ENCODE measurements around the gene BRD3. TPM values are rescaled to one million over a fixed set of nuclear protein-coding genes. Genes with fewer than 3 reads are reported as not detected.
"Not testable (repeated sequence)": the region's sequence is repeated elsewhere in the genome, so short reads cannot be mapped to it uniquely, and the experiment has no call there.

Gene BRD3
- total RNA-seq, 4 donors from 2014 or later = 10.8 to 21.5 (median 16.5) TPM

DNA sequence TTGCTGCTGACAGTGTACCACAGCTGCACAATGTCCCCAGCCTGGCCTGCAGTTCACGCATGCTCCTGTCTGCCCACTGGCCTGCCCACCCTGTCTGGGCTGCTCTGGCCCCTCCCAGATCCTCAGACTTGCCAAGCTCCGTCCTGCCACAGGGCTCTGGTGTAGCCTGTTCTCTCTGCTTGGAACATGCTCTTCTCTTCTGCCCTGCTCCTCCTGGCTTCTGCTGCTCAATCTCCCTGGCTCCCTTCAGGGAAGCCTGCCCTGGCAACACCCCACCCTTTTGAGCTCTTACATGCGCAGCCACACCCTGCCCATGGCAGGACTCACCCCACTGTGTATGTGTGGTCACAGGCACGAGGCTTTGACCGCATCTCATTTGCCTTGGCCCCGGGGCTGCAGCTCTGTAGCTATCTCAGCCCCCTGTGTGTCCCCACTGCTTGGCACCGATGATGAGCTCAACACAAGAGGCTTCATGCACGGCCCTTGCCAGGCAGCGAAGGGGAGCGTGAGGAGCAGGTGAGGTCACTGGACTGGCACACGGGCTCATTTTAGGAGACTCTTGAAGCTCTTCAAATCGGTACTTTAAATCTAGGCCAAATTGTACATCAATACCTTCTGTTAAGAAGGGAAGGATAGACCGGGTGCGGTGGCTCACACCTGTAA, 20.4 kb upstream of the BRD3 start:
- intact Hi-C loops (cut with DNase I; ENCODE audit: low total_unique reads) = no loop called here
- TF ChIP-seq, protein P1, sequence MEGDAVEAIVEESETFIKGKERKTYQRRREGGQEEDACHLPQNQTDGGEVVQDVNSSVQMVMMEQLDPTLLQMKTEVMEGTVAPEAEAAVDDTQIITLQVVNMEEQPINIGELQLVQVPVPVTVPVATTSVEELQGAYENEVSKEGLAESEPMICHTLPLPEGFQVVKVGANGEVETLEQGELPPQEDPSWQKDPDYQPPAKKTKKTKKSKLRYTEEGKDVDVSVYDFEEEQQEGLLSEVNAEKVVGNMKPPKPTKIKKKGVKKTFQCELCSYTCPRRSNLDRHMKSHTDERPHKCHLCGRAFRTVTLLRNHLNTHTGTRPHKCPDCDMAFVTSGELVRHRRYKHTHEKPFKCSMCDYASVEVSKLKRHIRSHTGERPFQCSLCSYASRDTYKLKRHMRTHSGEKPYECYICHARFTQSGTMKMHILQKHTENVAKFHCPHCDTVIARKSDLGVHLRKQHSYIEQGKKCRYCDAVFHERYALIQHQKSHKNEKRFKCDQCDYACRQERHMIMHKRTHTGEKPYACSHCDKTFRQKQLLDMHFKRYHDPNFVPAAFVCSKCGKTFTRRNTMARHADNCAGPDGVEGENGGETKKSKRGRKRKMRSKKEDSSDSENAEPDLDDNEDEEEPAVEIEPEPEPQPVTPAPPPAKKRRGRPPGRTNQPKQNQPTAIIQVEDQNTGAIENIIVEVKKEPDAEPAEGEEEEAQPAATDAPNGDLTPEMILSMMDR (IDR thresholded peaks at IDR 0.05 in 4 of 5, conservative IDR thresholded peaks at IDR 0.05 in 1 of 5) = no peak
- TF ChIP-seq POLR2A (IDR thresholded peaks at IDR 0.05) = no peak
- Histone ChIP-seq H3K27me3 (peaks cover 0 to 3% (median 0%) of the 10 kb centered on the region in 3 donors), H3K36me3 (no peaks in the 10 kb centered on the region), H3K27ac (no peak overlapping the region), H3K4me3 (no peak overlapping the region), H3K9me3 (no peaks in the 10 kb centered on the region), H3K4me1 (no peaks in the 10 kb centered on the region)
- in situ Hi-C loops (cut with MboI; ENCODE audit: low sequenced_read_pairs in 4 of 4) = no loop called here
- ATAC-seq (no peak), DNase-seq (no peak)

DNA sequence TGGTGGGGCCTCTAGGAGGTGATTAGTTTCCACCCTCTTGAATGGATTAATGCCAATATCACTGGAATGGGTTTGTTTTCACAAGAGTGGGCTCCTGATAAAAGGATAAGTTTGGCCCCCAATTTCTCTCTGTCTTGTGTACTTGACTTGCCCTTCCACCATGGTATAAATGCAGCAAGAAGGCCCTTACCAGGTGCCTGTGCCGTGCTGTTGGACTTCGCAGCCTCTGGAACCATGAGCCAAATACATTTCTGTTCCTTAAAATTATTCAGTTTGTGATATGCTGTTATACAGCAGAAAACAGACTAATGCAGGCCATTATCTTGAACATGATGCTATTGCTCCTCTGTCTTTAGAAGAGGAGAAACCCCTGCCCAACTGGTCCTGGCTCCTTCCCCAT, 17.8 kb upstream of the BRD3 start:
- no peaks in the 10 kb centered on the region for H3K27me3 ChIP-seq
- DNase-seq (no peak), ATAC-seq (no peak)
- no peak overlapping the region for H3K4me3 ChIP-seq
- intact Hi-C loops (cut with DNase I; ENCODE audit: low total_unique reads) (no loop called here), in situ Hi-C loops (cut with MboI; ENCODE audit: low sequenced_read_pairs in 4 of 4) (no loop called here)
- H3K36me3 ChIP-seq = no peaks in the 10 kb centered on the region
- TF ChIP-seq, protein P1 (IDR thresholded peaks at IDR 0.05 in 4 of 5, conservative IDR thresholded peaks at IDR 0.05 in 1 of 5) = no peak
- no peak for TF ChIP-seq POLR2A (IDR thresholded peaks at IDR 0.05)
- no peak overlapping the region for H3K27ac ChIP-seq
- no peaks in the 10 kb centered on the region for H3K4me1 ChIP-seq
- no peaks in the 10 kb centered on the region for H3K9me3 ChIP-seq

DNA sequence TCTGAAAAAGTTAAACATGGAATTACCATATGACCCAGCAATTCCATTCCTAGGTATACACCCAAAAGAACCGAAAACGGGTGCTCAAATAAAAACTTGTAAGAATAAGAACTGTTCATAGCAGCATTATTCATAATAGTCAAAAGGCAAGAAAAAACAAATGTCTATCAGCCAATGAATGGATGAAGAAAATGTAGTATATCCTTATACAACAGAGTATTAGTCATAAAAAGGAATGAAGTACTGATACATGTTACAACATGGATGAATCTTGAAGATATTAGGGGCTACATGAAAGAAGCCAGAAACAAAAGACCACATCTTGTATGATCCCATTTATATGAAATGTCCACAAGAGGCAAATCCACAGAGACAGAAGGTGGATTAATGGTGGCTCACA, 15.6 kb upstream of the BRD3 start:
- Histone ChIP-seq H3K4me3 (no peak overlapping the region), H3K27me3 (peaks cover 0 to 4% (median 0%) of the 10 kb centered on the region in 3 donors), H3K9me3 (peaks cover 0 to 3% (median 0%) of the 10 kb centered on the region in 3 donors), H3K4me1 (no peaks in the 10 kb centered on the region), H3K36me3 (no peaks in the 10 kb centered on the region), H3K27ac (no peak overlapping the region)
- in situ Hi-C loops (cut with MboI; ENCODE audit: low sequenced_read_pairs in 4 of 4) = no loop called here
- intact Hi-C loops (cut with DNase I; ENCODE audit: low total_unique reads) = no loop called here
- ATAC-seq (no peak), DNase-seq (no peak)
- TF ChIP-seq, protein P1 (IDR thresholded peaks at IDR 0.05 in 4 of 5, conservative IDR thresholded peaks at IDR 0.05 in 1 of 5) = no peak
- TF ChIP-seq POLR2A (IDR thresholded peaks at IDR 0.05) = no peak

DNA sequence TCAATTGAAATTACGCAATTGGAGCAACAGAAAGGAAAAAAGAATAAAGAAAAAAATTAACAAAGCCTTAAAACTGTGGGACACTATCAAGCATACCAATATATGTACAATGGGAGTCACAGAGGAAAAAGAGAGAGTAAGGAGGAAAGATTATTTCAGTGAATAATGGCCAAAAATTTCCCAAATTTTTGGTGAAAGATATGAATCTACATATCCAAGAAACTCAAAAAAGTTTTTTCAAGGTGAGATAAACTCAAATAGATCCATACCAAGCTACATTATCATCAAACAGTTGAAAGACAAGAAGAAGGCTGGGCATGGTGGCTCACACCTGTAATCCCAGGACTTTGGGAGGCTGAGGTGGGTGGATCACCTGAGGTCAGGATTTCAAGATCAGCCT, 8.8 kb upstream of the BRD3 start:
- no peak for ATAC-seq

DNA sequence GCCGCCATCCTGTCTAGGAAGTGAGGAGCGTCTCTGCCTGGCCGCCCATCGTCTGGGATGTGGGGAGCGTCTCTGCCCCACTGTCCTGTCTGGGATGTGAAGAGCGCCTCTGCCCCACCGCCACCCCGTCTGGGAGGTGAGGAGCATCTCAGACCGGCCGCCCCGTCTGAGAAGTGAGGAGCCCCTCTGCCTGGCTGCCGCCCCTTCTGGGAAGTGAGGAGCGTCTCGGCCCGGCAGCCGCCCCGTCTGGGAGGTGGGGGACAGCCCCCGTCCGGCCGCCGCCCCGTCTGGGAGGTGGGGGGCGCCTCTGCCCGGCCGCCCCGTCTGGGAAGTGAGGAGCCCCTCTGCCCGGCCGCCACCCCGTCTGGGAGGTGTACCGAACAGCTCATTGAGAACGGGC, 7.9 kb upstream of the BRD3 start:
- H3K27ac ChIP-seq; H3K4me1 ChIP-seq; ATAC-seq; intact Hi-C loops (cut with DNase I; ENCODE audit: low total_unique reads); H3K36me3 ChIP-seq; H3K27me3 ChIP-seq; in situ Hi-C loops (cut with MboI; ENCODE audit: low sequenced_read_pairs in 4 of 4); H3K4me3 ChIP-seq; DNase-seq; H3K9me3 ChIP-seq: not testable (repeated sequence)

More for the DNA sequence above, 8.8 kb upstream of the BRD3 start:
- in situ Hi-C loops (cut with MboI; ENCODE audit: low sequenced_read_pairs in 4 of 4) = no loop called here
- intact Hi-C loops (cut with DNase I; ENCODE audit: low total_unique reads) = no loop called here
- H3K36me3 ChIP-seq = no peaks in the 10 kb centered on the region
- peaks cover 0 to 4% (median 0%) of the 10 kb centered on the region in 3 donors for H3K27me3 ChIP-seq
- no peaks in the 10 kb centered on the region for H3K4me1 ChIP-seq
- peaks cover 0 to 6% (median 3%) of the 10 kb centered on the region in 3 donors for H3K9me3 ChIP-seq
- DNase-seq = no peak
- H3K4me3 ChIP-seq = no peak overlapping the region
- H3K27ac ChIP-seq = no peak overlapping the region
- TF ChIP-seq, protein P1 (IDR thresholded peaks at IDR 0.05 in 4 of 5, conservative IDR thresholded peaks at IDR 0.05 in 1 of 5) = no peak
- TF ChIP-seq POLR2A (IDR thresholded peaks at IDR 0.05) = no peak
